Heart right ventricle (tissue), 16 donors: ENCODE results near the gene GTF2F2. TPM values are rescaled to one million over a fixed set of nuclear protein-coding genes. Genes with fewer than 3 reads are reported as not detected.
A peak's percentile ranks its signal among the peaks of the same experiment; 100 is the strongest.

Experiments
- ATAC-seq, 8 donors: fragments of 200-7000 bp; cut with Tn5 transposase; one replicate each; pipeline ENCODE4 v1.9.1; 2020; ENCODE audit warnings: mild to moderate bottlenecking in 8 of 8, moderate library complexity in 8 of 8, moderate number of reproducible peaks in 1 of 8
- DNase-seq, 2 donors: peaks; one replicate each; pipeline ENCODE4 v3.0.0-alpha.2; 2020
- H3K27ac ChIP-seq, 10 donors: fragments of 200-600 bp; sonication (generic) in 2 of 10; one replicate each; pipeline versions ENCODE4 v1.5.0 to v1.8.0; 2020 to 2022; ENCODE audit warnings: mild to moderate bottlenecking in 3 of 10
- H3K27me3 ChIP-seq, 7 donors: fragments of 200-600 bp; one replicate each; pipeline ENCODE4 v1.8.0; 2021 to 2022; ENCODE audit warnings: mild to moderate bottlenecking in 2 of 7
- H3K36me3 ChIP-seq, 9 donors: fragments of 200-600 bp; sonication (generic) in 1 of 9; one replicate each; pipeline versions ENCODE4 v1.5.0 to v1.8.0; 2020 to 2022; ENCODE audit warnings: mild to moderate bottlenecking in 2 of 9
- H3K4me1 ChIP-seq, 9 donors: fragments of 200-600 bp; sonication (generic) in 1 of 9; one replicate each; pipeline versions ENCODE4 v1.5.0 to v1.8.0; 2020 to 2022; ENCODE audit warnings: mild to moderate bottlenecking in 4 of 9
- H3K4me3 ChIP-seq, 10 donors: fragments of 200-600 bp; sonication (generic) in 2 of 10; one replicate each; pipeline versions ENCODE4 v1.5.0 to v1.8.0; 2020 to 2022; ENCODE audit warnings: mild to moderate bottlenecking in 7 of 10, moderate library complexity in 2 of 10
- H3K9me3 ChIP-seq, 11 donors: fragments of 200-600 bp in 10 of 11; sonication (generic) in 2 of 11; one replicate each; pipeline versions ENCODE4 v1.5.0 to v1.8.0; 2013 to 2022; ENCODE audit warnings: mild to moderate bottlenecking in 2 of 11, control low read depth in 1 of 11, moderate library complexity in 1 of 11
- WGBS, 2 donors: extraction: QIAGEN DNeasy Blood & Tissue Kit; methylation state at CpG; one replicate each; pipeline ENCODE4 v1.1.7; 2013; ENCODE audit warnings: inconsistent platforms in 1 of 2; 5-methylcytosine and 5-hydroxymethylcytosine counted together
- intact Hi-C, 10 donors: fragments of 100-400 bp; cut with DNase I; formaldehyde crosslinking; loops; one replicate each; pipeline versions ENCODE4 v1.11.1 to v1.14.2; 2022
- polyA plus RNA-seq, 2 donors: library from polyadenylated mRNA; stranded (reverse); fragments of 200-250 nt; gene quantifications; one replicate each; pipeline ENCODE4 v1.2.3, GENCODE V29; 2013
- total RNA-seq, 10 donors: library from RNA; stranded (reverse); fragmentation: NEBNext Ultra II Directional in 3 of 10; extraction: Animal tissue kit (Norgen Biotek cat#: 25700) in 3 of 10; gene quantifications; one replicate each; pipeline versions ENCODE4 v1.2.1 to v1.2.4, GENCODE V29; 2021 to 2023
- TF ChIP-seq, protein P1 (sequence below), 9 donors: fragments of 200-600 bp; sonication (generic) in 2 of 9; IDR thresholded peaks; one replicate each; pipeline versions ENCODE4 v1.5.0 to v1.8.0; 2021 to 2022; ENCODE audit warnings: antibody characterized with exemption in 9 of 9, mild to moderate bottlenecking in 5 of 9, moderate library complexity in 1 of 9
- donor health status: Arrhythmogenic right ventricular cardiomyopathy.
- donor health status: ischemic (EF 13 %, LVEDD 7.1; RV severe dilation, severe dysfunction).
- donor health status: healthy with polysubstance abuse.
- donor health status: DM: no; HTN: yes; CAD: no.
- donor health status: DM: no; HTN: no; CAD: no.
- donor health status: ischemic (EF 25% LVEDD 6.9; RV normal size, moderate dysfunction).
- donor health status: ischemic (EF 25% LVEDD 5.7; RV mildly dilated, moderate dysfunction).
- donor health status: healthy.
- donor health status: DM: yes; HTN: yes; CAD: no.
- donor health status: Ischemic cardiomyopathy.
- donor health status: ischemic (EF 35%, LVEDD 5.7; RV mildly dilated, moderate dysfunction).
- donor health status: nonischemic (EF 11% LVEDD 7.7; RV severe dilation, severe dysfunction).
- donor health status: DM: yes; HTN: yes; CAD: no.
- donor health status: PGD.
- donor health status: ischemic (EF 29% LVEDD 5.4; RV normal size, mild dysfunction).
- donor health status: nonischemic (EF 23%, LVEDD 6.1; RV moderate dilation, normal function).

Gene GTF2F2
- total and polyA plus RNA-seq, 12 donors, result 15.8 to 24.9 (median 21.5) TPM

DNA sequence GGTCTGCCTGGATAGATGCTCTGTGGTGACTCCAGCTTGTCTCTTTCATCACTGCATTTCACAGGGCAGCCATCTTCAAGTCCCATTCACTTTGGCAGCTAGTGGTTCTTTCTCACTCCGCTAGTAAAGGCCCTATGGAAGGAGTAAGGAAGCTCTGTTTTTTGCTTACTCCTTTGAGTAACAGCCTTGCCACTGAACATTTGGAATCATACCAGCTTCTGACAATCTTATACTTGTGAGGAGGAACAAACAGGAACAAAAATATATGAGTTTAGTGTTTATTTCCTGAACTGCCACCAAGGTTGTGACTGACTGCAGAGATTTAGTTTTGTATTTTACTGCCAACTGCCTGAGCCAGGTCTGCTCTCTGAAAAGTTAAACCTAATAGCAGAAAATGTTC lies 41.9 kb downstream of the GTF2F2 start:
- 83 to 88% methylated on average over 1 of the region's 1 CpG for WGBS, 2 donors
- TF ChIP-seq, protein P1, sequence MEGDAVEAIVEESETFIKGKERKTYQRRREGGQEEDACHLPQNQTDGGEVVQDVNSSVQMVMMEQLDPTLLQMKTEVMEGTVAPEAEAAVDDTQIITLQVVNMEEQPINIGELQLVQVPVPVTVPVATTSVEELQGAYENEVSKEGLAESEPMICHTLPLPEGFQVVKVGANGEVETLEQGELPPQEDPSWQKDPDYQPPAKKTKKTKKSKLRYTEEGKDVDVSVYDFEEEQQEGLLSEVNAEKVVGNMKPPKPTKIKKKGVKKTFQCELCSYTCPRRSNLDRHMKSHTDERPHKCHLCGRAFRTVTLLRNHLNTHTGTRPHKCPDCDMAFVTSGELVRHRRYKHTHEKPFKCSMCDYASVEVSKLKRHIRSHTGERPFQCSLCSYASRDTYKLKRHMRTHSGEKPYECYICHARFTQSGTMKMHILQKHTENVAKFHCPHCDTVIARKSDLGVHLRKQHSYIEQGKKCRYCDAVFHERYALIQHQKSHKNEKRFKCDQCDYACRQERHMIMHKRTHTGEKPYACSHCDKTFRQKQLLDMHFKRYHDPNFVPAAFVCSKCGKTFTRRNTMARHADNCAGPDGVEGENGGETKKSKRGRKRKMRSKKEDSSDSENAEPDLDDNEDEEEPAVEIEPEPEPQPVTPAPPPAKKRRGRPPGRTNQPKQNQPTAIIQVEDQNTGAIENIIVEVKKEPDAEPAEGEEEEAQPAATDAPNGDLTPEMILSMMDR (IDR thresholded peaks at IDR 0.05), result no peak
- H3K36me3 ChIP-seq, result peaks cover 0 to 36% (median 0%) of the 10 kb centered on the region in 9 donors
- H3K9me3 ChIP-seq, result no peaks in the 10 kb centered on the region
- no peak overlapping the region for H3K4me3 ChIP-seq
- H3K27ac ChIP-seq, result no peak overlapping the region
- intact Hi-C loops, result no loop called here
- H3K27me3 ChIP-seq, result no peaks in the 10 kb centered on the region
- DNase-seq (no peak), ATAC-seq (no peak)
- H3K4me1 ChIP-seq, result no peaks in the 10 kb centered on the region

DNA sequence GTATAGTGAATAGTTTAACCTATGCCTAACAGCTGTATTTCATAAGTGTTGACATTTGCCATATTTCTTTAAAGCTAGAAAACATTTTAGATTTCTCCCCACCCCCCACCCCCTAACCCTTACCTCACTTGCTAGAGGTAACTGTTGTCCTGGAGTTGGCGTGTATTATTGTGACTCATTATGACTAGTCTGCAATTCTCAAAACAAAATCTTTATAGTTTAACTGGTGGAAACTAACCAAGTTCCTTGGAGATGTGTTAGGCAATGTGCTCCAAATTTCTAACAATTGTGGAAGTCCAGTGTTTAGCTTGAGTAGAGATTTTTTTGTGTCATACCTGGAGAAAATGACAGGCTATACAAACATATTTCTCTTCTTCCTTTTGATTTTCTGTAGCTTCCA lies 42.5 kb downstream of the GTF2F2 start:
- H3K4me3 ChIP-seq, result no peak overlapping the region
- intact Hi-C loops, result no loop called here
- no peaks in the 10 kb centered on the region for H3K9me3 ChIP-seq
- no peak overlapping the region for H3K27ac ChIP-seq
- 91% methylated on average over 1 of the region's 1 CpG for WGBS, 2 donors
- peaks cover 0 to 4% (median 0%) of the 10 kb centered on the region in 9 donors for H3K4me1 ChIP-seq
- no peak for ATAC-seq
- peaks cover 0 to 32% (median 0%) of the 10 kb centered on the region in 9 donors for H3K36me3 ChIP-seq
- no peak for DNase-seq
- TF ChIP-seq, protein P1 (IDR thresholded peaks at IDR 0.05), result no peak
- H3K27me3 ChIP-seq, result no peaks in the 10 kb centered on the region

DNA sequence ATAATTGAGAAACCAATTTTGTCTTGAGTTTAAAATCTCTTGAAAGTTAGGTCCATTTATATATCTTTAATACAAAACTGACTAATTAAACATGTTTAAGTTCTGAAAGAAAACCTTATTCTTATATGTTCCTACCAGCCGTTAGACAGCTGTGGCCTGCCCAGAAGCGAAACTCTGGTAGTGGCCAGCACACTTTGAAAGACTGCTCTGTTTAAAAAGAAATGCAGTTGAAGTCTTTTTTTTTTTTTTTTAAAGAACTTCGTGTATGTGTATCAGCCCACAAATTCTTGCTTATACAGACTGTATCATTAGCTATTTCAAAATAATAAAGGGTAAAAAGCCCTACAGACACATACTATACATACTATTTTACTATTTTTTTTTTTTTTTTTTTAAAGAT lies 46.5 kb downstream of the GTF2F2 start:
- Histone ChIP-seq H3K4me1 (peaks cover 0 to 7% (median 0%) of the 10 kb centered on the region in 9 donors), H3K27me3 (no peaks in the 10 kb centered on the region), H3K36me3 (peaks cover 0 to 14% (median 0%) of the 10 kb centered on the region in 9 donors), H3K27ac (no peak overlapping the region), H3K9me3 (no peaks in the 10 kb centered on the region), H3K4me3 (no peak overlapping the region)
- DNase-seq (no peak), ATAC-seq (no peak)
- intact Hi-C loops, result no loop called here
- whole genome bisulfite sequencing, 2 donors, result 83 to 85% methylated on average over 3 of the region's 3 CpGs
- TF ChIP-seq, protein P1 (IDR thresholded peaks at IDR 0.05), result no peak

DNA sequence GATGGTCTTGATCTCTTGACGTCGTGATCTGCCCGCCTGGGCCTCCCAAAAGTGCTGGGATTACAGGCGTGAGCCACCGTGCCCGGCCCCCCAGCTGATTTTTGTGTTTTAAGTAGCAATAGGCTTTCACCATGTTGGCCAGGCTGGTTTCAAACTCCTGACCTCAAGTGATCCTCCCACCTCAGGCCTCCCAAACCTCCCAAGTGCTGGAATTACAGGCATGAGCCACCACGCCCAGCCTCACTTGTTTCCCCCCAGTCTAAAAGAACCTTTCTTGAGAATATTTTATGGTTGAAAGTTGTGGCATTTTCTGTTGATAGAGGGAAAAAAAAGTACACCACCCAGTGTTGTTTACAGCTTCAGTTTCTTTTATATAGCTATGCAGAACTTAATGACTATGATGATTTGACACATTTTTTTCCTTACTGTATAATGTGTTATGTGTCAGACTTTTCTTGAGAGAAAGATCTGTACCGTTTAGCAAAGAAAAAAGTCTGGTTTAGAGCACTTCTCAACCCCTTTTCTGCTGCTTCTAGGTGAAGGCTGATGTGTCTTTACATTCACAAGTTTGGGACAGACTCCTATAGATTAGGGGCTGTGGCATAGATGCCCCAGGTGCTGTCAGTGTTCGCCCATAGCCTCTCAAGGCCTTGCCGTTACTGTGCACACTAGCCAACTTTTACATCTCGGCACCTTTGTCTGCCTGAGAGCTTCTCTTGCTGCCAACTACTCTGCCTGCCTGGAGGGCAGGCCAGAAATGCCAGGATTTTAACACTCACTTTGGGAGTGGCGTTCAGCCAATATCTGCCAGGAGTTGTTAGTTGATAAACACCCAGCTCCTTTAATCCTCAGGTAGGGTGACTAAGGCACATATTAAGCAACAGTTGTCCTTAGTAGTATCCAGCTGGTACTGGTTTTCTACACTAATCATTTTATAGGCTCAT lies 47.6 kb downstream of the GTF2F2 start:
- H3K27ac ChIP-seq, result no peak overlapping the region
- WGBS, 2 donors, result 76 to 78% methylated on average over 12 of the region's 12 CpGs
- TF ChIP-seq, protein P1 (IDR thresholded peaks at IDR 0.05), result no peak
- H3K4me1 ChIP-seq, result peaks cover 0 to 7% (median 0%) of the 10 kb centered on the region in 9 donors
- peaks cover 0 to 16% (median 0%) of the 10 kb centered on the region in 9 donors for H3K36me3 ChIP-seq
- H3K27me3 ChIP-seq, result no peaks in the 10 kb centered on the region
- intact Hi-C loops, result no loop called here
- no peaks in the 10 kb centered on the region for H3K9me3 ChIP-seq
- H3K4me3 ChIP-seq, result no peak overlapping the region
- ATAC-seq, result peak; percentile 29 to 87 (median 76)
- DNase-seq, result peak in 1 of 2 donors; percentile 22
